OCI-LY1 (cell line): Measurements from ENCODE around the gene ICAM5.

Experiments used
- CTCF ChIP-seq: fragments of 200-600 bp; sonication (generic), shearing (Covaris generic); IDR thresholded peaks from 2 replicates; pipeline ENCODE4 v1.5.1; 2017; ENCODE audit warnings: mild to moderate bottlenecking, antibody characterized with exemption, low read length, moderate library complexity, mixed read lengths
- EZH2 ChIP-seq: fragments of 200-600 bp; sonication (generic), shearing (Covaris generic); IDR thresholded peaks from 2 replicates; pipeline ENCODE4 v1.8.0; 2017; ENCODE audit warnings: borderline replicate concordance, mixed run types, mild to moderate bottlenecking, antibody characterized with exemption, low read length, moderate library complexity, mixed read lengths

DNA sequence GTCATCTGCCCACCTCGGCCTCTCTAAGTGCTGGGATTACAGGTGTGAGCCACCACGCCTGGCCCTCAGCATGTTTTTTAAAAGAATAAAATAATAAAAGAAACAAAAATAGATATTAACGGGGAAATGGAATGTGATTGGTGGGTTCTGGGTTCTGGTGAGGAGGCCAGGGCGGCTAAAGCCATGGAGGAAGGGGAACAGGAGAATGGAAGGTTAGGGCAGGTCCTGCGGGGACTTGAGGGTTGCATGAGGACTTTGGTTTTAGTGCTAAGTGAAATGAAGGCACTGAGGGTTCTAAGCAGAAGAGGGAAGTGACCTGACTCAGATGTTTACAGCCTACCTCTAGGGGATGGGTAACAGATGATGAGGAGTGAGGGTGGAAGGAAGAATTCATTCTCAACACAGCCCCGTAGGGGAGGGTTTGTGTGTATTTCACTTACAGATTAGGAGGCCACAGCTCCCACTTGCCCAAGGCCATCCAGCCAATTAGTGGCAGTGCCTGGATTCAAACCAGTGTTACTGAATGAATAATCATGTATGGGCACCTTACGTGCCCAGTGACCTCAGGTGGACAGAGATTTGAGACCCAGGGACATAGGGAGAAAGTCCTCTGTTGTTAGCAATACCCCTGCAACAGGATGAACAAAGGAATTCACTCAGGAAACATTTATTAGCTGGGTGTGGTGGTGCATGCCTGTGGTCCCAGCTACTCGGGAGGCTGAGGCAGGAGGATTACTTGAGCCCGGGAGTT lies 44.4 kb upstream of the ICAM5 start:
- TF ChIP-seq CTCF = no peak
- no peak for TF ChIP-seq EZH2
